Caco-2 (cell line): ENCODE data around the gene TMEM59L. TPM values are rescaled to one million over a fixed set of nuclear protein-coding genes. Genes with fewer than 3 reads are reported as not detected.

ENCODE experiments used
- BruUV-seq: library from RNA; stranded (reverse); fragments of 400-500 nt; replicated peaks from 2 replicates; lab custom pipeline; 2021; lab: Mats Ljungman, UMichigan
- CTCF ChIA-PET: fragments of 300-600 bp; sonication (Branson Sonifier 250); formaldehyde crosslinking; loops from one replicate; lab custom pipeline; 2022; ENCODE audit warnings: antibody characterized with exemption; lab: Charles Lee
- POLR2A ChIA-PET: fragments of 300-600 bp; sonication (Branson Sonifier 250); formaldehyde crosslinking; loops from one replicate; lab custom pipeline; 2022; ENCODE audit warnings: antibody characterized with exemption; lab: Charles Lee
- DNase-seq, 2 experiments: peaks; one replicate each; pipeline versions ENCODE4 v3.0.0 to v3.0.0-alpha.2; 2020 to 2022
- H3K27me3 ChIP-seq: replicated peaks from 2 replicates; pipeline ENCODE4 v1.6.0; 2011; ENCODE audit warnings: low read length; ENCODE audit not compliant: control insufficient read depth, insufficient read depth
- H3K36me3 ChIP-seq: 2 replicates; pipeline ENCODE4 v1.5.1; 2011; ENCODE audit warnings: low read length; ENCODE audit not compliant: control insufficient read depth, insufficient read depth
- H3K4me1 ChIP-seq: fragments of 250-450 bp; sonication (Bioruptor Pico); 2 replicates; pipeline ENCODE4 v1.5.1; 2020; ENCODE audit warnings: mild to moderate bottlenecking
- H3K4me3 ChIP-seq: 2 replicates; pipeline ENCODE4 v1.5.1; 2011; ENCODE audit warnings: low read depth, mild to moderate bottlenecking, control low read depth, low read length
- H3K9me3 ChIP-seq: fragments of 250-450 bp; sonication (Bioruptor Pico); 2 replicates; pipeline ENCODE4 v1.5.1; 2020; ENCODE audit warnings: mild to moderate bottlenecking, moderate library complexity
- H3K27ac Mint-ChIP-seq: one replicate; pipeline ENCODE4 v1.8.0; 2022; ENCODE audit warnings: mixed read lengths; ENCODE audit not compliant: unreplicated experiment
- H3K27me3 Mint-ChIP-seq: one replicate; pipeline ENCODE4 v1.8.0; 2022; ENCODE audit warnings: mixed read lengths; ENCODE audit not compliant: insufficient read depth, unreplicated experiment
- H3K36me3 Mint-ChIP-seq: one replicate; pipeline ENCODE4 v1.8.0; 2022; ENCODE audit warnings: mild to moderate bottlenecking, mixed read lengths; ENCODE audit not compliant: insufficient read depth, unreplicated experiment
- H3K4me1 Mint-ChIP-seq: one replicate; pipeline ENCODE4 v1.8.0; 2022; ENCODE audit warnings: low read depth, mixed read lengths; ENCODE audit not compliant: unreplicated experiment
- H3K4me3 Mint-ChIP-seq: one replicate; pipeline ENCODE4 v1.8.0; 2022; ENCODE audit warnings: mild to moderate bottlenecking, moderate library complexity, mixed read lengths; ENCODE audit not compliant: unreplicated experiment
- H3K9me3 Mint-ChIP-seq: one replicate; pipeline ENCODE4 v1.8.0; 2022; ENCODE audit warnings: mixed read lengths; ENCODE audit not compliant: unreplicated experiment
- intact Hi-C: fragments of 100-400 bp; cut with micrococcal nuclease; formaldehyde crosslinking; loops from one replicate; pipeline ENCODE4 v1.10.0; 2022; ENCODE audit not compliant: unreplicated experiment
- total RNA-seq: library from RNA; stranded (reverse); gene quantifications from 2 replicates; pipeline ENCODE4 v1.2.3, GENCODE V29; 2022
- TF ChIP-seq, protein P1 (sequence below), 2 experiments: fragments of 200-600 bp in 1 of 2; IDR thresholded peaks; 1 replicate in 1 of 2; 2 replicates in 1 of 2; pipeline versions ENCODE4 v1.5.1 to v1.8.0; 2011 to 2022; ENCODE audit warnings: antibody characterized with exemption in 1 of 2, control low read depth in 1 of 2, inconsistent platforms in 1 of 2, low read depth in 1 of 2, low read length in 1 of 2, mild to moderate bottlenecking in 1 of 2, moderate library complexity in 1 of 2; ENCODE audit not compliant: insufficient read depth in 1 of 2, severe bottlenecking in 1 of 2, unreplicated experiment in 1 of 2

Gene TMEM59L
- total RNA-seq, 1 experiment from 2014 or later, result 0.25 TPM

DNA sequence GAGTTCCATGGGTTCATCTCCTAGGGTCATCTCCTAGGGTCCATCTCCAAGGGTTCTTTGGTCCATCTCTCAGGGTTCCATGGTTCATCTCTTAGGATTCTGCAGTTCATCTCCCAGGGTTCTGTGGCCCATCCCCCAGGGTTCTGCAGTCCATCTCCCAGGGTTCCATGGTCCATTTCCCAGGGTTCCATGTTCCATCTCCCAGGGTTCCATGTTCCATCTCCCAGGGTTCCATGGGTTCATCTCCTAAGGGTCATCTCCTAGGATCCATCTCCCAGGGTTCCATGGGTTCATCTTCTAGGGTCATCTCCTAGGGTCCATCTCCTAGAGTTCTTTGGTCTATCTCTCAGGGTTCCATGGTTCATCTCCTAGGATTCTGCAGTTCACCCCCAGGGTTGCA, 4.9 kb downstream of the TMEM59L start:
- no TSS peak for BruUV-seq
- Mint-ChIP-seq H3K36me3 (peaks cover 4% of the 10 kb centered on the region), H3K4me1 (peaks cover 2% of the 10 kb centered on the region), H3K27ac (no peak overlapping the region), H3K27me3 (peaks cover 9% of the 10 kb centered on the region), H3K4me3 (no peak overlapping the region), H3K9me3 (no peaks in the 10 kb centered on the region)
- H3K4me3 ChIP-seq, result no peak overlapping the region
- intact Hi-C loops, result no loop called here
- DNase-seq, result no peak
- peaks cover under 1% of the 10 kb centered on the region; the same call in 1 of the 2 replicates for H3K4me1 ChIP-seq
- ChIA-PET CTCF (no interaction called here), POLR2A (no interaction called here)
- no peaks in the 10 kb centered on the region for H3K36me3 ChIP-seq
- TF ChIP-seq, protein P1, sequence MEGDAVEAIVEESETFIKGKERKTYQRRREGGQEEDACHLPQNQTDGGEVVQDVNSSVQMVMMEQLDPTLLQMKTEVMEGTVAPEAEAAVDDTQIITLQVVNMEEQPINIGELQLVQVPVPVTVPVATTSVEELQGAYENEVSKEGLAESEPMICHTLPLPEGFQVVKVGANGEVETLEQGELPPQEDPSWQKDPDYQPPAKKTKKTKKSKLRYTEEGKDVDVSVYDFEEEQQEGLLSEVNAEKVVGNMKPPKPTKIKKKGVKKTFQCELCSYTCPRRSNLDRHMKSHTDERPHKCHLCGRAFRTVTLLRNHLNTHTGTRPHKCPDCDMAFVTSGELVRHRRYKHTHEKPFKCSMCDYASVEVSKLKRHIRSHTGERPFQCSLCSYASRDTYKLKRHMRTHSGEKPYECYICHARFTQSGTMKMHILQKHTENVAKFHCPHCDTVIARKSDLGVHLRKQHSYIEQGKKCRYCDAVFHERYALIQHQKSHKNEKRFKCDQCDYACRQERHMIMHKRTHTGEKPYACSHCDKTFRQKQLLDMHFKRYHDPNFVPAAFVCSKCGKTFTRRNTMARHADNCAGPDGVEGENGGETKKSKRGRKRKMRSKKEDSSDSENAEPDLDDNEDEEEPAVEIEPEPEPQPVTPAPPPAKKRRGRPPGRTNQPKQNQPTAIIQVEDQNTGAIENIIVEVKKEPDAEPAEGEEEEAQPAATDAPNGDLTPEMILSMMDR (IDR thresholded peaks at IDR 0.05; ENCODE audit: insufficient read depth in 1 of 2, low read depth in 1 of 2, low read length in 1 of 2, severe bottlenecking in 1 of 2, unreplicated experiment in 1 of 2), result no peak
- no peaks in the 10 kb centered on the region; the same call in none of the 2 replicates for H3K27me3 ChIP-seq
- H3K9me3 ChIP-seq, result no peaks in the 10 kb centered on the region

DNA sequence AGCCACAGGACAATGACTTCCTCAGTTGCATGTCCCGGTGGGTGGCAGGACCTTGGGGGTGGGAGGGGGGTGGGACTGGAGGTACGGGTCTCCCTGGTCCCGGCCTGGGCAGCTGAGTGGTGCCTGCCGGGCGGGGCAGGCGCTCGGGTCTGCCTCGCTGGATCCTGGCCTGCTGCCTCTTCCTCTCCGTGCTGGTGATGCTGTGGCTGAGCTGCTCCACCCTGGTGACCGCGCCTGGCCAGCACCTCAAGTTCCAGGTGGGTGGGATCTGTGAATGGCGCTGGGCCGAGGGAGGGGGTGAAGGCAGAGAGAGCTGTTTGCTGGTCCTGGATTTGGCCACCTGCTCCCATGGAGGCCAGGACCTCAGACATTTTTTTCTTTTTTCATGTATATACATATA, 5.6 kb downstream of the TMEM59L start:
- no peaks in the 10 kb centered on the region for H3K4me1 ChIP-seq
- H3K9me3 ChIP-seq, result no peaks in the 10 kb centered on the region
- H3K27me3 Mint-ChIP-seq, result peaks cover 9% of the 10 kb centered on the region
- TF ChIP-seq, protein P1 (IDR thresholded peaks at IDR 0.05; ENCODE audit: insufficient read depth in 1 of 2, low read depth in 1 of 2, low read length in 1 of 2, severe bottlenecking in 1 of 2, unreplicated experiment in 1 of 2), result no peak
- no peak overlapping the region for H3K27ac Mint-ChIP-seq
- BruUV-seq, result no TSS peak
- POLR2A ChIA-PET, result no interaction called here
- no peaks in the 10 kb centered on the region for H3K36me3 ChIP-seq
- CTCF ChIA-PET, result no interaction called here
- H3K9me3 Mint-ChIP-seq, result no peaks in the 10 kb centered on the region
- no peak overlapping the region for H3K4me3 ChIP-seq
- H3K4me3 Mint-ChIP-seq, result no peak overlapping the region
- DNase-seq, result no peak
- peaks cover 4% of the 10 kb centered on the region for H3K36me3 Mint-ChIP-seq
- H3K27me3 ChIP-seq, result no peaks in the 10 kb centered on the region; the same call in none of the 2 replicates
- intact Hi-C loops, result no loop called here
- H3K4me1 Mint-ChIP-seq, result no peaks in the 10 kb centered on the region

DNA sequence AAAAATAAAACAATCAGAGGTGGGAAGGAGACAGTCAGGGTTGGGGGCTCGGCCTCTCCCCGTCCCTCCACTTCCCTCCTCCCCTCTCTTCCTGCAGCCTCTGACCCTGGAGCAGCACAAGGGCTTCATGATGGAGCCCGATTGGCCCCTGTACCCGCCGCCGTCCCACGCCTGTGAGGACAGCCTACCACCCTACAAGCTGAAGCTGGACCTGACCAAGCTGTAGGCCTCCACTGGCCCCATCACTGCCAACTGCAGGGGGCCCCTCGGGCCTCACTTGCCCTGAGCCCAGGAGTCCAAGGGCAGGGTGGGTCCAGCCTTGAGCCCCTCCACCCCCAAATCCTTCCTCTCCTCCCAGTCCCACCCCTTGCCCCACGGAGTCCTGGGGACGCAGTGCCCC, 7.6 kb downstream of the TMEM59L start:
- H3K4me3 ChIP-seq, result no peak overlapping the region
- H3K36me3 ChIP-seq, result no peaks in the 10 kb centered on the region
- CTCF ChIA-PET, result no interaction called here
- H3K4me1 ChIP-seq, result no peaks in the 10 kb centered on the region
- no TSS peak for BruUV-seq
- peaks cover 4% of the 10 kb centered on the region for H3K36me3 Mint-ChIP-seq
- H3K27me3 ChIP-seq, result no peaks in the 10 kb centered on the region; the same call in 1 of the 2 replicates
- intact Hi-C loops, result no loop called here
- DNase-seq, result no peak
- H3K27ac Mint-ChIP-seq, result no peak overlapping the region
- POLR2A ChIA-PET, result no interaction called here
- TF ChIP-seq, protein P1 (IDR thresholded peaks at IDR 0.05; ENCODE audit: insufficient read depth in 1 of 2, low read depth in 1 of 2, low read length in 1 of 2, severe bottlenecking in 1 of 2, unreplicated experiment in 1 of 2), result no peak
- no peaks in the 10 kb centered on the region for H3K4me1 Mint-ChIP-seq
- H3K27me3 Mint-ChIP-seq, result peaks cover under 1% of the 10 kb centered on the region
- no peaks in the 10 kb centered on the region for H3K9me3 Mint-ChIP-seq
- no peaks in the 10 kb centered on the region for H3K9me3 ChIP-seq
- H3K4me3 Mint-ChIP-seq, result no peak overlapping the region
